AG10803 (cell line): ENCODE results near the gene RBFOX1.

Experiments used
- DNase-seq: peaks from one replicate; pipeline ENCODE4 v3.0.0; 2010; ENCODE audit warnings: low read depth
- H3K4me3 ChIP-seq: 2 replicates; pipeline ENCODE4 v1.5.1; 2011; ENCODE audit warnings: mild to moderate bottlenecking, low read length, control low read depth
- CTCF ChIP-seq: conservative IDR thresholded peaks from 2 replicates; pipeline ENCODE4 v1.5.1; 2011; ENCODE audit warnings: mild to moderate bottlenecking, low read length, control low read depth, inconsistent platforms

RBFOX1 gene

GRCh38 chr16:7713244-7713643 is 380.6 kb downstream of the RBFOX1 start:
- no peak for TF ChIP-seq CTCF
- no peak overlapping the region for H3K4me3 ChIP-seq
- no peak for DNase-seq

- DNase-seq = no peak
- no peak overlapping the region for H3K4me3 ChIP-seq
- TF ChIP-seq CTCF = no peak
These were observed 382.1 kb downstream of the RBFOX1 start for GRCh38 chr16:7714775-7715174.

GRCh38 chr16:7716660-7717550 is 384.3 kb downstream of the RBFOX1 start:
- no peak for DNase-seq
- TF ChIP-seq CTCF = no peak
- H3K4me3 ChIP-seq = no peak overlapping the region

- H3K4me3 ChIP-seq = no peak overlapping the region
- no peak for DNase-seq
- no peak for TF ChIP-seq CTCF
These were observed 390.1 kb downstream of the RBFOX1 start for GRCh38 chr16:7722761-7723160.

GRCh38 chr16:7731141-7731540 is 398.5 kb downstream of the RBFOX1 start:
- DNase-seq = no peak
- no peak overlapping the region for H3K4me3 ChIP-seq
- no peak for TF ChIP-seq CTCF

GRCh38 chr16:7736138-7736665 is 403.6 kb downstream of the RBFOX1 start:
- TF ChIP-seq CTCF = no peak
- no peak overlapping the region for H3K4me3 ChIP-seq
- no peak for DNase-seq

- no peak for DNase-seq
- TF ChIP-seq CTCF = no peak
These were observed 410.0 kb downstream of the RBFOX1 start for GRCh38 chr16:7742626-7743025.

More at GRCh38 chr16:7742626-7743025, 410.0 kb downstream of the RBFOX1 start:
- no peak overlapping the region for H3K4me3 ChIP-seq
